H1 (cell line): Measurements from ENCODE around the gene CERS3. TPM values are rescaled to one million over a fixed set of nuclear protein-coding genes. Genes with fewer than 3 reads are reported as not detected.

Experiments used
- CTCF ChIA-PET: fragments of 300-600 bp; sonication (Branson Sonifier 250); formaldehyde crosslinking; loops from one replicate; lab custom pipeline; 2021; ENCODE audit not compliant: partially characterized antibody; lab: Charles Lee
- POLR2A ChIA-PET: fragments of 300-600 bp; sonication (Branson Sonifier 250); formaldehyde crosslinking; loops from one replicate; lab custom pipeline; 2021; ENCODE audit warnings: inconsistent platforms; ENCODE audit not compliant: partially characterized antibody; lab: Charles Lee
- DNase-seq, 2 experiments: peaks; one replicate each; pipeline versions ENCODE4 v3.0.0 to v3.0.0-alpha.2; 2010 to 2022; ENCODE audit warnings: low spot score in 2 of 2, low read depth in 1 of 2, mixed read lengths in 1 of 2
- FAIRE-seq: peaks from 2 replicates; lab custom pipeline; 2011; peaks lifted over from hg19 to GRCh38; lab: Jason Lieb, UNC
- H2AFZ ChIP-seq: 2 replicates; pipeline ENCODE4 v1.8.1; 2012; ENCODE audit warnings: low read length, inconsistent platforms
- H2AK5ac ChIP-seq: 2 replicates; pipeline ENCODE4 v1.6.1; 2013; ENCODE audit warnings: low read depth, low read length
- H2BK120ac ChIP-seq: replicated peaks from 2 replicates; pipeline ENCODE3; 2013; ENCODE audit warnings: low read depth, low read length, inconsistent platforms
- H2BK12ac ChIP-seq: 2 replicates; pipeline ENCODE4 v1.6.1; 2013; ENCODE audit warnings: low read depth, low read length
- H2BK15ac ChIP-seq: 2 replicates; pipeline ENCODE4 v1.6.1; 2013; ENCODE audit warnings: low read length
- H2BK20ac ChIP-seq: 2 replicates; pipeline ENCODE4 v1.6.1; 2013; ENCODE audit warnings: low read length
- H2BK5ac ChIP-seq: 2 replicates; pipeline ENCODE4 v1.6.1; 2013; ENCODE audit warnings: low read depth, low read length
- H3K14ac ChIP-seq: 2 replicates; pipeline ENCODE4 v1.6.1; 2013; ENCODE audit warnings: inconsistent platforms; ENCODE audit not compliant: insufficient read length
- H3K18ac ChIP-seq: 2 replicates; pipeline ENCODE4 v1.6.1; 2013; ENCODE audit warnings: low read length; ENCODE audit errors: extremely low read depth
- H3K23ac ChIP-seq: 2 replicates; pipeline ENCODE4 v1.6.1; 2013; ENCODE audit warnings: inconsistent platforms; ENCODE audit not compliant: insufficient read length
- H3K23me2 ChIP-seq: 2 replicates; pipeline ENCODE4 v1.6.1; 2013; ENCODE audit warnings: low read depth, low read length
- H3K27ac ChIP-seq: 2 replicates; pipeline ENCODE4 v1.6.1; 2011; ENCODE audit warnings: low read depth, low read length, inconsistent platforms
- H3K27me3 ChIP-seq, 4 experiments: replicated peaks in 1 of 4; 1 replicate in 1 of 4; 2 replicates in 3 of 4; pipeline versions ENCODE4 v1.6.1 to v1.8.1; 2011 to 2013; ENCODE audit warnings: low read length in 3 of 4, mild to moderate bottlenecking in 3 of 4, inconsistent platforms in 2 of 4, mixed read lengths in 2 of 4, moderate library complexity in 1 of 4; ENCODE audit not compliant: control insufficient read depth in 3 of 4, insufficient read depth in 3 of 4; ENCODE audit errors: extremely low read depth in 1 of 4
- H3K36me3 ChIP-seq, 4 experiments: 2 replicates each; pipeline versions ENCODE4 v1.6.1 to v1.8.1; 2011 to 2013; ENCODE audit warnings: mild to moderate bottlenecking in 4 of 4, low read length in 3 of 4, moderate library complexity in 2 of 4, control low read depth in 1 of 4, inconsistent platforms in 1 of 4; ENCODE audit not compliant: insufficient read depth in 4 of 4, control insufficient read depth in 2 of 4
- H3K4ac ChIP-seq: replicated peaks from 2 replicates; pipeline ENCODE3; 2013; ENCODE audit warnings: low read length, low read depth, mixed read lengths, inconsistent platforms; ENCODE audit not compliant: insufficient read length
- H3K4me1 ChIP-seq, 4 experiments: replicated peaks in 1 of 4; 1 replicate in 1 of 4; 2 replicates in 3 of 4; pipeline versions ENCODE4 v1.6.1 to v1.8.1; 2011 to 2013; ENCODE audit warnings: low read length in 3 of 4, inconsistent platforms in 2 of 4, mixed read lengths in 1 of 4; ENCODE audit not compliant: insufficient read depth in 4 of 4, control insufficient read depth in 3 of 4
- H3K4me2 ChIP-seq, 2 experiments: 2 replicates each; pipeline versions ENCODE4 v1.6.1 to v1.8.1; 2011 to 2013; ENCODE audit warnings: low read depth in 2 of 2, low read length in 2 of 2, control low read depth in 1 of 2, inconsistent platforms in 1 of 2, mild to moderate bottlenecking in 1 of 2; ENCODE audit not compliant: insufficient read depth in 1 of 2
- H3K4me3 ChIP-seq, 4 experiments: fragments of 200-600, 300-600 bp in 1 of 4; sonication (generic), shearing (Covaris generic), sonication (Bioruptor Twin) in 1 of 4; 2 replicates each; pipeline versions ENCODE4 v1.5.1 to v1.8.1; 2011 to 2016; ENCODE audit warnings: low read length in 4 of 4, low read depth in 3 of 4, control low read depth in 2 of 4, inconsistent platforms in 2 of 4, mild to moderate bottlenecking in 2 of 4, mixed read lengths in 1 of 4, moderate library complexity in 1 of 4; ENCODE audit not compliant: insufficient read depth in 2 of 4; ENCODE audit errors: extremely low read depth in 1 of 4
- H3K56ac ChIP-seq: replicated peaks from 2 replicates; pipeline ENCODE3; 2013; ENCODE audit warnings: low read depth, mild to moderate bottlenecking, mixed read lengths, low read length, inconsistent platforms; ENCODE audit not compliant: insufficient read length
- H3K79me1 ChIP-seq: 2 replicates; pipeline ENCODE4 v1.6.1; 2013; ENCODE audit warnings: low read depth, low read length, control low read depth
- H3K79me2 ChIP-seq, 2 experiments: 2 replicates each; pipeline versions ENCODE4 v1.6.1 to v1.8.1; 2012 to 2013; ENCODE audit warnings: low read length in 2 of 2, mild to moderate bottlenecking in 2 of 2, inconsistent platforms in 1 of 2; ENCODE audit not compliant: insufficient read depth in 2 of 2, control insufficient read depth in 1 of 2
- H3K9ac ChIP-seq, 4 experiments: replicated peaks in 1 of 4; 1 replicate in 1 of 4; 2 replicates in 3 of 4; pipeline versions ENCODE4 v1.6.1 to v1.8.1; 2011 to 2013; ENCODE audit warnings: low read depth in 3 of 4, low read length in 3 of 4, control low read depth in 2 of 4, mild to moderate bottlenecking in 2 of 4, moderate library complexity in 2 of 4, inconsistent platforms in 1 of 4; ENCODE audit errors: extremely low read depth in 1 of 4
- H3K9me3 ChIP-seq, 2 experiments: 2 replicates each; pipeline versions ENCODE4 v1.6.1 to v1.8.1; 2012 to 2013; ENCODE audit warnings: mild to moderate bottlenecking in 2 of 2, moderate library complexity in 2 of 2, control low read depth in 1 of 2, inconsistent platforms in 1 of 2, low read depth in 1 of 2, low read length in 1 of 2, mixed read lengths in 1 of 2; ENCODE audit not compliant: insufficient read depth in 2 of 2
- H4K20me1 ChIP-seq, 2 experiments: replicated peaks in 1 of 2; 2 replicates each; pipeline versions ENCODE3 to v1.8.1; 2011 to 2013; ENCODE audit warnings: inconsistent platforms in 2 of 2, low read length in 2 of 2, mild to moderate bottlenecking in 1 of 2; ENCODE audit not compliant: insufficient read depth in 2 of 2, control insufficient read depth in 1 of 2
- H4K5ac ChIP-seq: 2 replicates; pipeline ENCODE4 v1.6.1; 2013; ENCODE audit warnings: low read length, low read depth, mixed read lengths, inconsistent platforms; ENCODE audit not compliant: insufficient read length
- H4K8ac ChIP-seq: 2 replicates; pipeline ENCODE4 v1.8.0; 2013; ENCODE audit warnings: mild to moderate bottlenecking, moderate library complexity, low read length, inconsistent platforms; ENCODE audit not compliant: insufficient read depth; ENCODE audit errors: extremely low read depth
- H4K91ac ChIP-seq: replicated peaks from 2 replicates; pipeline ENCODE3; 2013; ENCODE audit warnings: low read length, mixed read lengths, inconsistent platforms; ENCODE audit not compliant: insufficient read length
- JUND ChIP-seq: IDR thresholded peaks from 2 replicates; pipeline ENCODE4 v1.6.1; 2011; ENCODE audit warnings: mild to moderate bottlenecking, improper control_type of control experiment, low read length
- WGBS, 2 experiments: shearing (Covaris generic) in 1 of 2; methylation state at CpG; one replicate each; pipeline versions ENCODE4 v1.1.6 to v1.1.7; 2013 to 2015; ENCODE audit warnings: low lambda C conversion rate in 2 of 2, mixed read lengths in 2 of 2, inconsistent platforms in 1 of 2, low coverage in 1 of 2, missing lambda C conversion rate in 1 of 2; ENCODE audit not compliant: insufficient replicate concordance in 2 of 2, insufficient coverage in 1 of 2, insufficient read length in 1 of 2; ENCODE audit errors: extremely low coverage in 1 of 2, missing lambda C conversion rate in 1 of 2; 5-methylcytosine and 5-hydroxymethylcytosine counted together
- polyA plus RNA-seq, 7 experiments: library from polyadenylated mRNA; depleted of rRNA in 3 of 7; stranded (reverse) in 5 of 7; unstranded in 2 of 7; fragments of >200 nt in 5 of 7; fragments of 200-250 nt in 2 of 7; gene quantifications; 1 replicate in 5 of 7; 2 replicates in 1 of 7; 4 replicates in 1 of 7; pipeline versions ENCODE4 v1.2.1 to v1.2.3, GENCODE V29; 2011 to 2013; ENCODE audit warnings: missing spikeins in 2 of 7, mixed read lengths in 2 of 7
- total RNA-seq: library from RNA; stranded (reverse); fragmentation: NEBNext Ultra II Directional; extraction: Animal tissue kit (Norgen Biotek cat#: 25700); gene quantifications from 2 replicates; pipeline ENCODE4 v1.2.1, GENCODE V29; 2021
- TF ChIP-seq, protein P1 (sequence below): IDR thresholded peaks from 2 replicates; pipeline ENCODE4 v1.6.1; 2012; ENCODE audit warnings: inconsistent platforms

The CERS3 gene
- total and polyA plus RNA-seq, 2 of the 8 experiments (the other 6 are each of a cell fraction or from before 2014, with no cell fraction given) = 0.62 TPM; not detected in 1

DNA sequence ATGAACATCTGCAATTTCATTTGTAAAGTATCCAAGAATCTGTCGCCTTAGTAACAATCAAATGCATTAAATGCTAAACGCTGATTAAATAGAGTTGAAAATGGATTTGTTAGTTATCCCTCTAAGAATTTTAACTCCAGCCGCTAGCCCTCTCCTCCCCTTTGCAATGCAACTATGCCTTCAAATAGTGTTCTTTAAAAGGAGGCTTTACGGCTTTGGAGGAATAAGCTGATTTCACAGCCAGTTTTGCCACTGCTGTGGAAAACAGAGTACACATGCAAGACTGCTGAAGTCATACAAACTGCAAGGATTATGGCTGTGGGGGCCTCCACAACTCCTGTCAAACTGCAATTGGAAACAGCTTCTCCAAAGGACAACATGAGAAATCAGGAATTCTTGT is 89.2 kb downstream of the CERS3 start:
- Histone ChIP-seq H2AK5ac (no peak overlapping the region), H2AFZ (no peak overlapping the region), H3K27me3 (no peaks in the 10 kb centered on the region), H4K5ac (no peak overlapping the region), H3K4me2 (no peak overlapping the region), H4K8ac (no peak overlapping the region), H3K18ac (no peak overlapping the region), H3K27ac (no peak overlapping the region), H3K56ac (no peak overlapping the region), H2BK120ac (no peak overlapping the region), H2BK5ac (no peak overlapping the region), H2BK12ac (no peak overlapping the region), H3K36me3 (no peaks in the 10 kb centered on the region), H3K9ac (no peak overlapping the region), H3K23ac (no peak overlapping the region), H3K79me1 (no peaks in the 10 kb centered on the region), H2BK15ac (no peak overlapping the region), H4K20me1 (no peaks in the 10 kb centered on the region), H3K79me2 (no peaks in the 10 kb centered on the region), H4K91ac (no peak overlapping the region), H3K4me3 (no peak overlapping the region), H3K9me3 (peaks cover 22 to 29% of the 10 kb centered on the region in 2 experiments), H3K4ac (no peak overlapping the region), H3K4me1 (no peaks in the 10 kb centered on the region), H2BK20ac (no peak overlapping the region), H3K23me2 (no peaks in the 10 kb centered on the region), H3K14ac (no peak overlapping the region)
- DNase-seq (no peak), FAIRE-seq (no peak)
- no peak for TF ChIP-seq JUND
- TF ChIP-seq, protein P1, sequence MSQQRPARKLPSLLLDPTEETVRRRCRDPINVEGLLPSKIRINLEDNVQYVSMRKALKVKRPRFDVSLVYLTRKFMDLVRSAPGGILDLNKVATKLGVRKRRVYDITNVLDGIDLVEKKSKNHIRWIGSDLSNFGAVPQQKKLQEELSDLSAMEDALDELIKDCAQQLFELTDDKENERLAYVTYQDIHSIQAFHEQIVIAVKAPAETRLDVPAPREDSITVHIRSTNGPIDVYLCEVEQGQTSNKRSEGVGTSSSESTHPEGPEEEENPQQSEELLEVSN = no peak
- CTCF ChIA-PET = interaction anchor here (1.2 kb wide), 1 partner anchor 89 kb away, joined by 3 read pairs; no protein-coding TSS in a partner anchor
- 85% methylated on average over 4 of the region's 4 CpGs; no CpG with 5 or more reads in 1 of the 2 experiments for WGBS, 2 experiments
- POLR2A ChIA-PET = no interaction called here
